ENCODE results near the gene CBLC. TPM values are rescaled to one million over a fixed set of nuclear protein-coding genes. Genes with fewer than 3 reads are reported as not detected.

Gene CBLC
- polyA plus RNA-seq, 1 donor from 2014 or later = not detected

GRCh38 chr19:44762038-44762437 lies 15.7 kb upstream of the CBLC start:
- Histone ChIP-seq H3K36me3 (ENCODE audit: insufficient read depth, low read length) (no peaks in the 10 kb centered on the region), H2AFZ (ENCODE audit: low read depth, low read length) (no peak overlapping the region), H3K4me2 (ENCODE audit: low read length) (no peak overlapping the region), H3K27me3 (ENCODE audit: insufficient read depth, low read depth, low read length) (peaks cover 16% of the 10 kb centered on the region), H3K27ac (ENCODE audit: low read length) (no peak overlapping the region), H3K9ac (ENCODE audit: low read length) (no peak overlapping the region), H3K9me3 (ENCODE audit: low read length) (no peaks in the 10 kb centered on the region), H3K79me2 (replicated peaks; ENCODE audit: insufficient read depth, low read length) (no peaks in the 10 kb centered on the region), H3F3A (ENCODE audit: insufficient read depth, low read length, poor library complexity, severe bottlenecking) (no peaks in the 10 kb centered on the region), H3K4me3 (ENCODE audit: low read length) (no peak overlapping the region), H3K9me2 (ENCODE audit: insufficient read depth, low read length) (no peaks in the 10 kb centered on the region), H4K20me1 (ENCODE audit: insufficient read depth) (no peaks in the 10 kb centered on the region)
- no peak for TF ChIP-seq EP300 (conservative IDR thresholded peaks at IDR 0.05; ENCODE audit: poor library complexity, severe bottlenecking)
- TF ChIP-seq MXI1 (conservative IDR thresholded peaks at IDR 0.05; ENCODE audit: poor library complexity, severe bottlenecking) = no peak
- no peak for TF ChIP-seq EZH2 (IDR thresholded peaks at IDR 0.05; ENCODE audit: borderline replicate concordance, insufficient read depth, low read length, poor library complexity, severe bottlenecking)
- TF ChIP-seq POLR2AphosphoS5 (IDR thresholded peaks at IDR 0.05) = no peak
- TF ChIP-seq CTCF (IDR thresholded peaks at IDR 0.05; ENCODE audit: poor library complexity, severe bottlenecking) = no peak
- no peak for TF ChIP-seq REST (IDR thresholded peaks at IDR 0.05; ENCODE audit: borderline replicate concordance)
- TF ChIP-seq RAD21 (conservative IDR thresholded peaks at IDR 0.05) = no peak
- TF ChIP-seq TAF1 (IDR thresholded peaks at IDR 0.05; ENCODE audit: low read depth) = no peak
- no peak for TF ChIP-seq SMC3 (conservative IDR thresholded peaks at IDR 0.05; ENCODE audit: poor library complexity)

- no peaks in the 10 kb centered on the region for H3K27me3 ChIP-seq (ENCODE audit: insufficient read depth, low read depth, low read length)
- H3K9me3 ChIP-seq (ENCODE audit: low read length) = no peaks in the 10 kb centered on the region
- TF ChIP-seq TAF1 (IDR thresholded peaks at IDR 0.05; ENCODE audit: low read depth) (no peak), POLR2AphosphoS5 (IDR thresholded peaks at IDR 0.05) (no peak), MXI1 (conservative IDR thresholded peaks at IDR 0.05; ENCODE audit: poor library complexity, severe bottlenecking) (no peak), CTCF (IDR thresholded peaks at IDR 0.05; ENCODE audit: poor library complexity, severe bottlenecking) (no peak), RAD21 (conservative IDR thresholded peaks at IDR 0.05) (no peak), EP300 (conservative IDR thresholded peaks at IDR 0.05; ENCODE audit: poor library complexity, severe bottlenecking) (no peak), SMC3 (conservative IDR thresholded peaks at IDR 0.05; ENCODE audit: poor library complexity) (no peak), EZH2 (IDR thresholded peaks at IDR 0.05; ENCODE audit: borderline replicate concordance, insufficient read depth, low read length, poor library complexity, severe bottlenecking) (no peak), REST (IDR thresholded peaks at IDR 0.05; ENCODE audit: borderline replicate concordance) (no peak)
- H3K9ac ChIP-seq (ENCODE audit: low read length) = no peak overlapping the region
- no peaks in the 10 kb centered on the region for H3F3A ChIP-seq (ENCODE audit: insufficient read depth, low read length, poor library complexity, severe bottlenecking)
- H3K79me2 ChIP-seq (replicated peaks; ENCODE audit: insufficient read depth, low read length) = no peaks in the 10 kb centered on the region
- no peaks in the 10 kb centered on the region for H4K20me1 ChIP-seq (ENCODE audit: insufficient read depth)
- H3K36me3 ChIP-seq (ENCODE audit: insufficient read depth, low read length) = no peaks in the 10 kb centered on the region
- no peaks in the 10 kb centered on the region for H3K9me2 ChIP-seq (ENCODE audit: insufficient read depth, low read length)
- H3K27ac ChIP-seq (ENCODE audit: low read length) = no peak overlapping the region
- H3K4me2 ChIP-seq (ENCODE audit: low read length) = no peak overlapping the region
- no peak overlapping the region for H2AFZ ChIP-seq (ENCODE audit: low read depth, low read length)
- no peak overlapping the region for H3K4me3 ChIP-seq (ENCODE audit: low read length)
Measured at GRCh38 chr19:44765033-44765948, 12.4 kb upstream of the CBLC start.

Measured in neural cell (in vitro differentiated cells).